AG04449 (cell line): Measurements from ENCODE around the gene TMPRSS12.

Source experiments
- CTCF ChIA-PET: fragments of 350-600 bp; formaldehyde crosslinking; extraction: SDS; loops from one replicate; lab custom pipeline; 2021; ENCODE audit warnings: antibody characterized with exemption; lab: Yijun Ruan, JAX
- POLR2A ChIA-PET: fragments of 400-600, 350-600 bp; formaldehyde crosslinking; extraction: SDS; loops from one replicate; lab custom pipeline; 2020; ENCODE audit warnings: antibody characterized with exemption, inconsistent platforms; lab: Yijun Ruan, JAX
- DNase-seq: peaks from one replicate; pipeline ENCODE4 v3.0.0-alpha.2; 2010; ENCODE audit warnings: low read depth, low spot score
- H3K4me3 ChIP-seq: 2 replicates; pipeline ENCODE4 v1.5.1; 2011; ENCODE audit warnings: low read depth, mild to moderate bottlenecking, control low read depth, low read length
- CTCF ChIP-seq: IDR thresholded peaks from one replicate; pipeline ENCODE4 v1.5.1; 2011; ENCODE audit warnings: mild to moderate bottlenecking, moderate library complexity, low read length, control low read depth, inconsistent platforms; ENCODE audit not compliant: insufficient read depth; ENCODE audit errors: missing control alignments

Gene TMPRSS12

GRCh38 chr12:50934981-50935807 is 92.5 kb downstream of the TMPRSS12 start:
- no peak overlapping the region for H3K4me3 ChIP-seq
- CTCF ChIA-PET, result no interaction called here
- no peak for DNase-seq
- no peak for TF ChIP-seq CTCF
- POLR2A ChIA-PET, result no interaction called here

GRCh38 chr12:50936821-50937530 is 94.2 kb downstream of the TMPRSS12 start:
- no peak for DNase-seq
- TF ChIP-seq CTCF, result no peak
- no peak overlapping the region for H3K4me3 ChIP-seq
- ChIA-PET CTCF (no interaction called here), POLR2A (no interaction called here)
